SK-N-DZ (cell line): ENCODE data around the gene SWAP70. TPM values are rescaled to one million over a fixed set of nuclear protein-coding genes. Genes with fewer than 3 reads are reported as not detected.
"Not testable (repeated sequence)": the region's sequence is repeated elsewhere in the genome, so short reads cannot be mapped to it uniquely, and the experiment has no call there.

ENCODE experiments used
- DNase-seq: peaks from one replicate; pipeline ENCODE4 v3.0.0-alpha.2; 2015; ENCODE audit warnings: low spot score
- polyA plus RNA-seq, 2 experiments: library from polyadenylated mRNA; depleted of rRNA; stranded (reverse); fragments of >200 nt; gene quantifications; 2 replicates each; pipeline ENCODE4 v1.2.3, GENCODE V29; 2014

The SWAP70 gene
- 9.9 and 10.3 TPM in 2 replicates for polyA plus RNA-seq (2014; cell fraction: cytosol; rRNA removed)
- 3.2 and 4.2 TPM in 2 replicates for polyA plus RNA-seq (2014; cell fraction: nucleus; rRNA removed)

GRCh38 chr11:9663699-9664275 is at the start of gene SWAP70:
TSS of gene SWAP70 (plus strand) at chr11:9664077. CDS start at chr11:9664180, 103 bp downstream.
- DNase-seq = peak; percentile 72

- no peak for DNase-seq
Measured at GRCh38 chr11:9615031-9615451, 48.8 kb upstream of the SWAP70 start.

- DNase-seq = no peak
Measured at GRCh38 chr11:9616042-9616675, 47.7 kb upstream of the SWAP70 start.

GRCh38 chr11:9616858-9617257 is 47.0 kb upstream of the SWAP70 start:
- DNase-seq = no peak

GRCh38 chr11:9617940-9618339 is 45.9 kb upstream of the SWAP70 start:
- no peak for DNase-seq

- DNase-seq = no peak
Measured at GRCh38 chr11:9619004-9619403, 44.9 kb upstream of the SWAP70 start.

- DNase-seq = no peak
Measured at GRCh38 chr11:9619971-9620370, 43.9 kb upstream of the SWAP70 start.

GRCh38 chr11:9622353-9622752 is 41.5 kb upstream of the SWAP70 start:
- not testable (repeated sequence) for DNase-seq

GRCh38 chr11:9623053-9623452 is 40.8 kb upstream of the SWAP70 start:
- DNase-seq = not testable (repeated sequence)

GRCh38 chr11:9624448-9624847 is 39.4 kb upstream of the SWAP70 start:
- no peak for DNase-seq

- DNase-seq = no peak
Measured at GRCh38 chr11:9625162-9625561, 38.7 kb upstream of the SWAP70 start.

- no peak for DNase-seq
Measured at GRCh38 chr11:9625728-9626127, 38.1 kb upstream of the SWAP70 start.

- no peak for DNase-seq
Measured at GRCh38 chr11:9626496-9627394, 37.1 kb upstream of the SWAP70 start.

GRCh38 chr11:9629064-9629463 is 34.8 kb upstream of the SWAP70 start:
- no peak for DNase-seq

- no peak for DNase-seq
Measured at GRCh38 chr11:9633679-9634078, 30.2 kb upstream of the SWAP70 start.

GRCh38 chr11:9636691-9637090 is 27.2 kb upstream of the SWAP70 start:
- no peak for DNase-seq

GRCh38 chr11:9639099-9639498 is 24.8 kb upstream of the SWAP70 start:
- DNase-seq = no peak

GRCh38 chr11:9639985-9640384 is 23.9 kb upstream of the SWAP70 start:
- no peak for DNase-seq

- DNase-seq = no peak
Measured at GRCh38 chr11:9642894-9643293, 21.0 kb upstream of the SWAP70 start.

- no peak for DNase-seq
Measured at GRCh38 chr11:9643751-9644150, 20.1 kb upstream of the SWAP70 start.

GRCh38 chr11:9645881-9646280 is 18.0 kb upstream of the SWAP70 start:
- no peak for DNase-seq

GRCh38 chr11:9646324-9646723 is 17.6 kb upstream of the SWAP70 start:
- no peak for DNase-seq
